ENCODE measurements around the gene KRTAP19-4. TPM values are rescaled to one million over a fixed set of nuclear protein-coding genes. Genes with fewer than 3 reads are reported as not detected.

Gene KRTAP19-4
- polyA plus RNA-seq, 1 donor from 2014 or later, result not detected

GRCh38 chr21:30487336-30487735 is 9.6 kb downstream of the KRTAP19-4 start, which contains the start of gene KRTAP19-2:
TSS of gene KRTAP19-2 (minus strand) at chr21:30487436. CDS start at chr21:30487348, 88 bp downstream.
- Histone ChIP-seq H3K4me3 (ENCODE audit: low read length) (no peak within 1 kb of the TSS), H3K9me2 (ENCODE audit: insufficient read depth, low read length) (no peaks in the 10 kb centered on the region), H3K4me2 (ENCODE audit: low read length) (no peak within 1 kb of the TSS), H3K79me2 (replicated peaks; ENCODE audit: insufficient read depth, low read length) (no peaks in the 10 kb centered on the region), H4K20me1 (ENCODE audit: insufficient read depth) (no peaks in the 10 kb centered on the region), H3K27ac (ENCODE audit: low read length) (no peak within 1 kb of the TSS), H3K27me3 (ENCODE audit: insufficient read depth, low read depth, low read length) (no peaks in the 10 kb centered on the region), H3F3A (ENCODE audit: insufficient read depth, low read length, poor library complexity, severe bottlenecking) (no peaks in the 10 kb centered on the region), H3K36me3 (ENCODE audit: insufficient read depth, low read length) (no peaks in the 10 kb centered on the region), H3K9me3 (ENCODE audit: low read length) (no peaks in the 10 kb centered on the region), H2AFZ (ENCODE audit: low read depth, low read length) (no peak within 1 kb of the TSS), H3K9ac (ENCODE audit: low read length) (no peak within 1 kb of the TSS)
- TF ChIP-seq, protein P1, sequence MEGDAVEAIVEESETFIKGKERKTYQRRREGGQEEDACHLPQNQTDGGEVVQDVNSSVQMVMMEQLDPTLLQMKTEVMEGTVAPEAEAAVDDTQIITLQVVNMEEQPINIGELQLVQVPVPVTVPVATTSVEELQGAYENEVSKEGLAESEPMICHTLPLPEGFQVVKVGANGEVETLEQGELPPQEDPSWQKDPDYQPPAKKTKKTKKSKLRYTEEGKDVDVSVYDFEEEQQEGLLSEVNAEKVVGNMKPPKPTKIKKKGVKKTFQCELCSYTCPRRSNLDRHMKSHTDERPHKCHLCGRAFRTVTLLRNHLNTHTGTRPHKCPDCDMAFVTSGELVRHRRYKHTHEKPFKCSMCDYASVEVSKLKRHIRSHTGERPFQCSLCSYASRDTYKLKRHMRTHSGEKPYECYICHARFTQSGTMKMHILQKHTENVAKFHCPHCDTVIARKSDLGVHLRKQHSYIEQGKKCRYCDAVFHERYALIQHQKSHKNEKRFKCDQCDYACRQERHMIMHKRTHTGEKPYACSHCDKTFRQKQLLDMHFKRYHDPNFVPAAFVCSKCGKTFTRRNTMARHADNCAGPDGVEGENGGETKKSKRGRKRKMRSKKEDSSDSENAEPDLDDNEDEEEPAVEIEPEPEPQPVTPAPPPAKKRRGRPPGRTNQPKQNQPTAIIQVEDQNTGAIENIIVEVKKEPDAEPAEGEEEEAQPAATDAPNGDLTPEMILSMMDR (IDR thresholded peaks at IDR 0.05; ENCODE audit: poor library complexity, severe bottlenecking), result no peak
- no peak for TF ChIP-seq EP300 (conservative IDR thresholded peaks at IDR 0.05; ENCODE audit: poor library complexity, severe bottlenecking)
- TF ChIP-seq RAD21 (conservative IDR thresholded peaks at IDR 0.05), result no peak
- TF ChIP-seq EZH2 (IDR thresholded peaks at IDR 0.05; ENCODE audit: borderline replicate concordance, insufficient read depth, low read length, poor library complexity, severe bottlenecking), result no peak
- TF ChIP-seq POLR2AphosphoS5 (IDR thresholded peaks at IDR 0.05), result no peak
- no peak for TF ChIP-seq SMC3 (conservative IDR thresholded peaks at IDR 0.05; ENCODE audit: poor library complexity)
- TF ChIP-seq REST (IDR thresholded peaks at IDR 0.05; ENCODE audit: borderline replicate concordance), result no peak
- TF ChIP-seq MXI1 (conservative IDR thresholded peaks at IDR 0.05; ENCODE audit: poor library complexity, severe bottlenecking), result no peak
- TF ChIP-seq TAF1 (IDR thresholded peaks at IDR 0.05; ENCODE audit: low read depth), result no peak

GRCh38 chr21:30486180-30486579 is 10.8 kb downstream of the KRTAP19-4 start:
- no peak overlapping the region for H3K9ac ChIP-seq (ENCODE audit: low read length)
- no peak overlapping the region for H3K27ac ChIP-seq (ENCODE audit: low read length)
- no peak for TF ChIP-seq EZH2 (IDR thresholded peaks at IDR 0.05; ENCODE audit: borderline replicate concordance, insufficient read depth, low read length, poor library complexity, severe bottlenecking)
- no peak for TF ChIP-seq RAD21 (conservative IDR thresholded peaks at IDR 0.05)
- no peak for TF ChIP-seq REST (IDR thresholded peaks at IDR 0.05; ENCODE audit: borderline replicate concordance)
- no peak for TF ChIP-seq EP300 (conservative IDR thresholded peaks at IDR 0.05; ENCODE audit: poor library complexity, severe bottlenecking)
- TF ChIP-seq, protein P1 (IDR thresholded peaks at IDR 0.05; ENCODE audit: poor library complexity, severe bottlenecking), result no peak
- TF ChIP-seq SMC3 (conservative IDR thresholded peaks at IDR 0.05; ENCODE audit: poor library complexity), result no peak
- TF ChIP-seq POLR2AphosphoS5 (IDR thresholded peaks at IDR 0.05), result no peak
- TF ChIP-seq TAF1 (IDR thresholded peaks at IDR 0.05; ENCODE audit: low read depth), result no peak
- TF ChIP-seq MXI1 (conservative IDR thresholded peaks at IDR 0.05; ENCODE audit: poor library complexity, severe bottlenecking), result no peak
- H3K36me3 ChIP-seq (ENCODE audit: insufficient read depth, low read length), result no peaks in the 10 kb centered on the region
- H3K9me2 ChIP-seq (ENCODE audit: insufficient read depth, low read length), result no peaks in the 10 kb centered on the region
- H2AFZ ChIP-seq (ENCODE audit: low read depth, low read length), result no peak overlapping the region
- no peaks in the 10 kb centered on the region for H3K27me3 ChIP-seq (ENCODE audit: insufficient read depth, low read depth, low read length)
- H3F3A ChIP-seq (ENCODE audit: insufficient read depth, low read length, poor library complexity, severe bottlenecking), result no peaks in the 10 kb centered on the region
- H3K4me3 ChIP-seq (ENCODE audit: low read length), result no peak overlapping the region
- H3K79me2 ChIP-seq (replicated peaks; ENCODE audit: insufficient read depth, low read length), result no peaks in the 10 kb centered on the region
- no peak overlapping the region for H3K4me2 ChIP-seq (ENCODE audit: low read length)
- no peaks in the 10 kb centered on the region for H3K9me3 ChIP-seq (ENCODE audit: low read length)
- H4K20me1 ChIP-seq (ENCODE audit: insufficient read depth), result no peaks in the 10 kb centered on the region
